ENCODE measurements around the gene CACNA1C. TPM values are rescaled to one million over a fixed set of nuclear protein-coding genes. Genes with fewer than 3 reads are reported as not detected.

Gene CACNA1C
- total RNA-seq, 1 donor from 2014 or later: 171 TPM

DNA sequence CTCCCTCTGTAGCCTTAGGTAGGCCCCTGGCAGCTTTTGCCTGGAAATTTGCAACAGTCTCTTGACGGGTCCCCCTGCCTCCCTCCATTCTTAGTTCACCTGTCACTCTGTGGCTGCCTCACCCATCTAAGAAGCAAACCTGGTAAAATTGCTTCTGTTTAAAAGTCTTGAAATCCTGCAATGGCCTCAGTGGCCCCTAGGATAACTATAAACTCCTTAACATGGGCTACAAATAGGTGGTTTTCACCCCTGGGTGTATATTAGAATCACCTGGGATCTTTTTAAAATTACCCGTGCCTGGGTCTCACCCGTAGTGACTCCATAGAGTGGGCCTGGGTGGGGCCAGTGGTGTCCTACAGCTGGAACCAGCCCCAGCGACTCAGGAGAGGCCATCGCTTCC lies 332.7 kb downstream of the CACNA1C start:
- DNase-seq (ENCODE audit: missing footprints): no peak
- intact Hi-C loops (cut with DNase I): loop anchor here (10.0 kb wide), 1 partner anchor 591 kb away; no protein-coding TSS in a partner anchor
- ATAC-seq: no peak

- intact Hi-C loops (cut with DNase I): loop anchor here (10.0 kb wide), 1 partner anchor 592 kb away; no protein-coding TSS in a partner anchor
These were observed 333.8 kb downstream of the CACNA1C start for GRCh38 chr12:2386566-2386965.

GRCh38 chr12:2387103-2387834 lies 334.5 kb downstream of the CACNA1C start:
- intact Hi-C loops (cut with DNase I): loop anchor here (10.0 kb wide), 1 partner anchor 592 kb away; no protein-coding TSS in a partner anchor

More at GRCh38 chr12:2386566-2386965, 333.8 kb downstream of the CACNA1C start:
- DNase-seq (ENCODE audit: missing footprints): no peak
- ATAC-seq: no peak

GRCh38 chr12:2389079-2389790 lies 336.4 kb downstream of the CACNA1C start:
- no peak for DNase-seq (ENCODE audit: missing footprints)
- intact Hi-C loops (cut with DNase I): loop anchor here (10.0 kb wide), 1 partner anchor 594 kb away; no protein-coding TSS in a partner anchor
- no peak for ATAC-seq

More at GRCh38 chr12:2387103-2387834, 334.5 kb downstream of the CACNA1C start:
- DNase-seq (ENCODE audit: missing footprints) (no peak), ATAC-seq (no peak)

GRCh38 chr12:2390133-2390532 lies 337.3 kb downstream of the CACNA1C start:
- ATAC-seq (no peak), DNase-seq (ENCODE audit: missing footprints) (no peak)
- intact Hi-C loops (cut with DNase I): loop anchor here (10.0 kb wide), 1 partner anchor 195 kb away; no protein-coding TSS in a partner anchor

- DNase-seq (ENCODE audit: missing footprints) (no peak), ATAC-seq (no peak)
- intact Hi-C loops (cut with DNase I): loop anchor here (10.0 kb wide), 1 partner anchor 194 kb away; no protein-coding TSS in a partner anchor
These were observed 338.1 kb downstream of the CACNA1C start for GRCh38 chr12:2390850-2391390.

- intact Hi-C loops (cut with DNase I): loop anchor here (10.0 kb wide), 1 partner anchor 193 kb away; no protein-coding TSS in a partner anchor
- DNase-seq (ENCODE audit: missing footprints): no peak
- ATAC-seq: no peak
These were observed 339.0 kb downstream of the CACNA1C start for GRCh38 chr12:2391740-2392331.

GRCh38 chr12:2393016-2393415 lies 340.2 kb downstream of the CACNA1C start:
- ATAC-seq (no peak), DNase-seq (ENCODE audit: missing footprints) (no peak)
- intact Hi-C loops (cut with DNase I): loop anchor here (10.0 kb wide), 1 partner anchor 192 kb away; no protein-coding TSS in a partner anchor

GRCh38 chr12:2393996-2394395 lies 341.2 kb downstream of the CACNA1C start:
- ATAC-seq (no peak), DNase-seq (ENCODE audit: missing footprints) (no peak)
- intact Hi-C loops (cut with DNase I): loop anchor here (10.0 kb wide), 1 partner anchor 191 kb away; no protein-coding TSS in a partner anchor

DNA sequence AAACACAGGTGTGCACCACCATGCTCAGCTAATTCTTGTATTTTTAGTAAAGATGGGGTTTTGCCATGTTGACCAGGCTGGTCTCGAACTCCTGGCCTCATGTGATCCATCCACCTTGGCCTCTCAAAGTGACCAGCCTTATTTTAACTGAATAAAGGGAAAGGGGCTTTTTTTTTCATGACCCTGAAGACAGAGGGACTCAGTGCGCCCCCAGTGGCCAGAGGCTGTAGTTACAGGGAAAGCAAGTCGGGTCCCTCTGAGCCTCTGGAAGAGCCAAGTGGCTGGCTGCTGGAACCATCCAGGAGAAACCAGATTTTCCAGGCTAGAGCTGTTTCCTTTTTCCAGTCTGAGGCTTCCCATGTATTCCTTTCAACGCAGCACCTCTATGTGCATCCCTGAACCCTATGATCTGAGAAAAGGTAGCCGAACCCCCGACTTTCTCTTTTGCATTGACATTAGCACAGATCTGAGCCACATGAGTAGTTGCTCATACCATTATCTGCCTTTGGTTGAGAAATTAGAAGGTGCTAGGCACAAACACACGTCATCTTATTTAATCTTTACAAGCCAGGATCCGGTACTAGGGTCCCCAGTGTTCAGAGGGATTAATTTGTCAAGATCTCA lies 342.7 kb downstream of the CACNA1C start:
- intact Hi-C loops (cut with DNase I): loop anchor here (5.0 to 10.0 kb wide), 2 partner anchors 102 to 189 kb away; no protein-coding TSS in a partner anchor
- DNase-seq (ENCODE audit: missing footprints) (no peak), ATAC-seq (no peak)

- DNase-seq (ENCODE audit: missing footprints) (peak; percentile 82), ATAC-seq (peak; percentile 88)
- intact Hi-C loops (cut with DNase I): loop anchor here (5.0 to 10.0 kb wide), 2 partner anchors 101 to 188 kb away; no protein-coding TSS in a partner anchor
These were observed 343.7 kb downstream of the CACNA1C start for GRCh38 chr12:2396448-2396871.

DNA sequence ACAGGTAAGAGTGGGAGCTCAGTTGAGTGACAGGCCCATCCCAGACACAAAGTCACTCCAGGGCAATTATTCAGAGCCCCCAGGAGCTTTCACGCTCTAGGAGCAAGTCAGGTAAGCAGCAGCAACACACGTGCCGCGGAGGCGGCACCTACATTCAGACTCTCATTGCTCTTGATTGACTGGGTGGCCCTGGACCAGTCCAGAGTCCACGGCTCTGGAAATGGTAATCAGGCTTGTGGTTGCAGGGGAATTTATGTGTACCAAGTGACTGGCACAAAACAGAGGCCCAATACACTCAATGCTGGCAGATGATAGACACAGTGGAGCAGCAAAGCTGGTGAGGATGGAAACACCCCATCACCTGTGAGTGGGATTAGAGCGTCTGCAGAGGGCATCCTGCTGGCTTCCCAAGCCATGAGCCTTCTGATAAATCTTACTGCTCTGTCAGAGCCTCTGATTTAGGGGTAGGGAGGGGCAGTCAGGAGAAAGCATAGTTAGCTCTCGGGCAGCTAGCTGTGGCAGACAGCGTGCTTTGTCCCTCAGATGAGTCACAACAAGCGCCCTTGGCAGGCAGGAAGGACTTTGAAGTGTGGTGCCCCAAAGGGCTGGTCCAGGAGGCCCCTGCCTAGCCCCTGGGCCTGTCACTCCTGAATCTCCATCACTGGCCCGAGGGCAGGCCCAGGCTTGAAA lies 344.7 kb downstream of the CACNA1C start:
- DNase-seq (ENCODE audit: missing footprints): no peak
- no peak for ATAC-seq
- intact Hi-C loops (cut with DNase I): loop anchor here (5.0 to 10.0 kb wide), 2 partner anchors 100 to 187 kb away; no protein-coding TSS in a partner anchor

DNA sequence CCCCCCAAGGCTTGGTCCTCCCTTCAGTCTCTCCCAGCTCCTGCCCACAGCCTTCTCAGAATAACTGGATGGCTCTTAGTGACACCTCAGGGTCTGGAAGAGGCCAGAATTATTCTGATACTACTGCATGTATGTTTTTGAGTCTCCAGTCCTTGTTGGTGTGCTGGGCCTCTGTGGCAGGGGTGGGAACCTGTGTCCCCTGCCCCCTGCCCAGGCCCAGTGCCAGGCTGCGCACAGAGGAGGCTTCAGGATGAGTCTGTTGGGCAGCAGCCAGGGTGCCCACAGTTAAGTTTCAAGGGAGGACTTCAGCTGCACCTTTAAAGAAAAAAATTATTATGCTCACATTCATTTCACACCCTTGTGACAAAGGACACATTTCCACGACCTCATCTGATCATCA lies 348.3 kb downstream of the CACNA1C start:
- ATAC-seq (no peak), DNase-seq (ENCODE audit: missing footprints) (no peak)
- intact Hi-C loops (cut with DNase I): loop anchor here (1.0 kb wide), 1 partner anchor 48 kb away; no protein-coding TSS in a partner anchor

DNA sequence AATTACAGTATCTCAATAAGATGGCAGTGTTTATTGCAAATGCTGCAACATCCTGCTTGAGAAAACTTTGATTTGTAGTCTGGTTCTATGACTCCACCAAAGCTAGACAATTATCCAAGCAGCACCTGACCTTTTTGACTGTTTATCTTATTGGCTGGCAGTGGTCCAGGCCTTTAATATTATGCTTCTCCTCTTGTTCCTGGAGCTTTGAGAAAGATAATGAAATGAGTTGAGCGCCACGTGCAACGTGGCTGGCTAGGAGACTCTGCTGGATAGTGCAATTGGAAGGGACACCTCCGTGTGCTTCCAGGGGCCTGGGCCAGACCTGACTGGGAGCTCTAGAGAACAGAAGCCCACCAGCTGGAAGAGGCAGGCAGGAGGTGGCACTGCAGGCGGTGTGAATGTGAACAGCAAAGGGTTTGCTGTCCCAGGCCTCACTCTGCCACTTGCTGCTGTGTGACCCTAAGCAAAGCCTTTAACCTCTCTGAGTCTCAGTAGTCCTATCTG lies 349.3 kb downstream of the CACNA1C start:
- intact Hi-C loops (cut with DNase I): no loop called here
- DNase-seq (ENCODE audit: missing footprints) (no peak), ATAC-seq (peak; percentile 23)

DNA sequence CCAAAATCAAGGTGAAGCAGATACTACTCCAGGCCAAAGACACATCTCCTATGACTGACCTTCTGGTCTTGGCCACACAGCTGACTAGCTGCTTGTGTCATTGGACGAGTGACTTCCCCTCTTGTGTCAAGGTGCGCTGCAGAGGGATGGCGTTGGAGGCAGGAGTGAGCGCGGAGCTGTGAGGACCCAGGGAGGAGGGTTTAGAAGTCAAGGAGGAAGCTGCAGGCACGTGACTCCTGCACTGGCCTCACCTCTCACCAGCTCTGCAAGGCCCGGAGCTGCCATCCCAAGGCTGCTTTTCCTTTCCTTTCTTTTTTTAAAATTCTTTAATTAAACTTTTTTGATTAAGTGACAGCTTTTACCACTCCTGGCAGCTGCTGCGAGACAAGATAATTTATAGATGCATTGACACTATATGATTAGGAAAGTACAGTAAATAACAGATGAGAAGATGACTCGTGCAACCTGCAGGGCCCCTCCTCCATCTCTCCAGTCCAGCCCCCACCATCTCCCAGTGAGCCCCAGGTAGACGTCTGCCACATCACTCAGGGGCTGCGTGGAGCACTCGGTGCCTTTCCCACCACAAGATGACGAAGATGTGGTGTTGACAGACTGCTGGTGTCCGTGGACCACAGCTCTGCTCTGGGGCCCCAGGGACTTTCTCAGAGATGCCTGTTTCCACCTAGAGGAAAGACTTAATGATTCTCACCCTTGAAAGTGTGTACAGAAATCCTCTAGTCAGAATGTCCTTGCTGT lies 350.6 kb downstream of the CACNA1C start:
- intact Hi-C loops (cut with DNase I): no loop called here
- no peak for ATAC-seq
- no peak for DNase-seq (ENCODE audit: missing footprints)

DNA sequence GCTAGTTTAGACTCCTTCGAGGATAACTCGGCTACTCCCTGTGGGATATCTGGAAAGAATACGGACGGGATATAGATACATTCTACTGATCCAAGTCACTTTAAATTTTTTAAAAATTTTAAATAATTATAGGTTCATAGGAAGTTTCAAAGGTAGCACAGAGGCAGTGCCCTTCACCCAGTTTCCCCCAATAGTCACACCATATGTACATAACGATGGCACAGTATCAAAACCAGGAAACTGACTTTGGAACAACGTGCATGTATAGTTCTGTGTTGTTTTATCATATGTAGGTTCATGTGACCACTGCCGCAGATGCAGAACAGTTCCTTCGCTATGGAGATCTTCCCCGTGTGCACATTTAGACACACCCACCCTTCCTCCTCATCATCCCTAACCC lies 352.3 kb downstream of the CACNA1C start:
- DNase-seq (ENCODE audit: missing footprints) (no peak), ATAC-seq (no peak)
- intact Hi-C loops (cut with DNase I): no loop called here

- DNase-seq (ENCODE audit: missing footprints): no peak
- intact Hi-C loops (cut with DNase I): no loop called here
- ATAC-seq: no peak
These were observed 354.1 kb downstream of the CACNA1C start for GRCh38 chr12:2406903-2407302.
